GM12878 (cell line): ENCODE measurements around the gene CCDC32. TPM values are rescaled to one million over a fixed set of nuclear protein-coding genes. Genes with fewer than 3 reads are reported as not detected.

Source experiments
- CEBPB ChIP-seq, 2 experiments: fragments of 150-350 bp in 1 of 2; IDR thresholded peaks; 2 replicates each; pipeline ENCODE4 v1.6.1; 2012 to 2014; ENCODE audit warnings: low read depth in 2 of 2, low read length in 2 of 2, borderline replicate concordance in 1 of 2, inconsistent platforms in 1 of 2
- CHD1 ChIP-seq: IDR thresholded peaks from 2 replicates; pipeline ENCODE4 v1.6.1; 2012; ENCODE audit warnings: low read depth, low read length, improper control_type of control experiment
- CREB1 ChIP-seq: IDR thresholded peaks from 2 replicates; pipeline ENCODE4 v1.6.1; 2012; ENCODE audit warnings: low read depth, mild to moderate bottlenecking, inconsistent platforms
- DPF2 ChIP-seq: fragments of 450-650 bp; IDR thresholded peaks from 2 replicates; pipeline ENCODE4 v1.6.1; 2017; ENCODE audit warnings: mild to moderate bottlenecking
- GATAD2B ChIP-seq: fragments of 450-650 bp; conservative IDR thresholded peaks from 2 replicates; pipeline ENCODE4 v1.6.1; 2017; ENCODE audit warnings: low read depth, mild to moderate bottlenecking, moderate library complexity
- HCFC1 ChIP-seq: fragments of 150-350 bp; IDR thresholded peaks from 2 replicates; pipeline ENCODE4 v1.6.1; 2014; ENCODE audit warnings: low read length
- HDAC6 ChIP-seq: fragments of 200-600 bp; sonication (generic); IDR thresholded peaks from one replicate; pipeline ENCODE4 v1.8.0; 2017; ENCODE audit warnings: antibody characterized with exemption; ENCODE audit not compliant: unreplicated experiment
- JUNB ChIP-seq: IDR thresholded peaks from 2 replicates; pipeline ENCODE4 v1.6.1; 2016; ENCODE audit warnings: antibody characterized with exemption, mild to moderate bottlenecking
- MEF2B ChIP-seq: fragments of 450-650 bp; IDR thresholded peaks from 2 replicates; pipeline ENCODE4 v1.6.1; 2018; ENCODE audit warnings: mild to moderate bottlenecking, moderate library complexity; ENCODE audit not compliant: partially characterized antibody, poor library complexity, severe bottlenecking
- NFIC ChIP-seq: IDR thresholded peaks from 2 replicates; pipeline ENCODE4 v1.6.1; 2012; ENCODE audit warnings: low read depth, mild to moderate bottlenecking, inconsistent platforms, low read length, moderate library complexity
- NFYB ChIP-seq: IDR thresholded peaks from 2 replicates; pipeline ENCODE4 v1.6.1; 2011; ENCODE audit warnings: low read depth, mild to moderate bottlenecking, low read length, improper control_type of control experiment, moderate library complexity; ENCODE audit not compliant: insufficient read depth
- RAD51 ChIP-seq: fragments of 450-650 bp; IDR thresholded peaks from 2 replicates; pipeline ENCODE4 v1.6.1; 2016; ENCODE audit warnings: moderate library complexity, mild to moderate bottlenecking, inconsistent platforms
- RFX5 ChIP-seq: IDR thresholded peaks from 2 replicates; pipeline ENCODE4 v1.6.1; 2011; ENCODE audit warnings: low read depth, low read length, improper control_type of control experiment
- SRF ChIP-seq, 2 experiments: IDR thresholded peaks; 2 replicates each; pipeline ENCODE4 v1.6.1; 2011; ENCODE audit warnings: low read depth in 2 of 2, low read length in 2 of 2, mild to moderate bottlenecking in 1 of 2, moderate library complexity in 1 of 2
- TCF12 ChIP-seq: IDR thresholded peaks from 2 replicates; pipeline ENCODE4 v1.6.1; 2011; ENCODE audit warnings: low read depth, mild to moderate bottlenecking, low read length
- WRNIP1 ChIP-seq: IDR thresholded peaks from 2 replicates; pipeline ENCODE4 v1.6.1; 2011; ENCODE audit warnings: low read depth, low read length, improper control_type of control experiment, borderline replicate concordance
- YY1 ChIP-seq: IDR thresholded peaks from 2 replicates; pipeline ENCODE4 v1.6.1; 2011; ENCODE audit warnings: low read depth, mild to moderate bottlenecking, low read length
- ZBED1 ChIP-seq: IDR thresholded peaks from 2 replicates; pipeline ENCODE4 v1.6.1; 2016; ENCODE audit warnings: borderline replicate concordance
- polyA plus RNA-seq, 11 experiments: library from polyadenylated mRNA; depleted of rRNA in 4 of 11; unstranded in 6 of 11; stranded (reverse) in 5 of 11; fragments of >200 nt; fragmentation: Nextera tagmentation in 4 of 11; fragmentation: Illumina TruSeq in 1 of 11; extraction: Ambion mirVana in 4 of 11; extraction: Trizol in 1 of 11; gene quantifications; 1 replicate in 1 of 11; 2 replicates in 10 of 11; pipeline versions ENCODE4 v1.2.1 to v1.2.3, GENCODE V29; 2011 to 2016; ENCODE audit warnings: inconsistent platforms in 2 of 11, missing spikeins in 2 of 11, low read depth in 1 of 11
- total RNA-seq, 4 experiments: library from RNA; depleted of rRNA in 3 of 4; stranded (reverse); fragments of >200 nt in 3 of 4; fragmentation: Illumina TruSeq in 1 of 4; extraction: Trizol in 1 of 4; gene quantifications; 2 replicates each; pipeline versions ENCODE4 v1.2.1 to v1.2.3, GENCODE V29; 2013 to 2021
- TF ChIP-seq, protein P1 (sequence below): IDR thresholded peaks from 2 replicates; pipeline ENCODE4 v1.6.1; 2011; ENCODE audit warnings: borderline replicate concordance, low read depth, mild to moderate bottlenecking, moderate library complexity, mixed read lengths, low read length; ENCODE audit not compliant: insufficient read depth; ENCODE audit errors: extremely low read length
- TF ChIP-seq, protein P2 (sequence below): IDR thresholded peaks from 2 replicates; pipeline ENCODE4 v1.6.1; 2012; ENCODE audit warnings: low read depth, low read length, improper control_type of control experiment
- TF ChIP-seq, protein P3 (sequence below): IDR thresholded peaks from 2 replicates; pipeline ENCODE4 v1.6.1; 2011; ENCODE audit warnings: mild to moderate bottlenecking, low read depth, low read length, moderate library complexity; ENCODE audit not compliant: insufficient replicate concordance
- TF ChIP-seq, protein P4 (sequence below): fragments of 450-650 bp; IDR thresholded peaks from 2 replicates; pipeline ENCODE4 v1.6.1; 2018; ENCODE audit warnings: mild to moderate bottlenecking, low read depth, moderate library complexity; ENCODE audit not compliant: partially characterized antibody
- TF ChIP-seq, protein P5 (sequence below): fragments of 450-650 bp; IDR thresholded peaks from 2 replicates; pipeline ENCODE4 v1.6.1; 2017; ENCODE audit warnings: low read depth, mild to moderate bottlenecking, moderate library complexity

The CCDC32 gene
- total and polyA plus RNA-seq, 10 of the 15 experiments (the other 5 are each of a cell fraction or from before 2014, with no cell fraction given): 30.2 to 74.3 (median 46.5) TPM

DNA sequence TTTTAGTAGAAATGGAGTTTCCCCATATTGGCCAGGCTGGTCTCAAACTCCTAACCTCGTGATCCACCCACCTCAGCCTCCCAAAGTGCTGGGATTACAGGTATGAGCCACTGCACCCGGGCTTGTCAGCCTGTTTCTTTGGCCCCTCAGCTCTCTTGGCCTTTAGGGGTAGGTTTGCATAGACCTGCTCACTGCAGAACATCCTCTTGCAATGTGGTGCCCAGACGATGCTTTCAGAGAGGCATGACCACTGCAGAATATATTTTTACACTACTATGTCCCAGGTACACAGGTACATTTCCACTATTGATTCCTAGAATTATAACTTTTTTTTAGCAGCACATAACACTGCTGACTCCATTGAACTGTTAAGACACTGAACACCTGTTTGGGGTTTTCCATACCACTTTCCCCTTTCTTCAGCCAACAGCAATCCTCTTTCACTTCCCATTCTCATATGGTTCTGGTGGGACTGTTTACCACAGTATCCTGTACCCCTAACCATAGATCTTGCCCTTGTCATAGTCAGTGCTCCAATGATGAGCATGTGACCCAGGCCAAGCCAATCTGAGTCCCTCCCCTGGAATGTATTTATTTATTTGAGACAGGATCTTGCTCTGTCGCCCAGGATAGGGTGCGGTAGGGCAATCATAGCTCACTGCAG, 21.1 kb downstream of the CCDC32 start (continued):
- TF ChIP-seq, protein P1, sequence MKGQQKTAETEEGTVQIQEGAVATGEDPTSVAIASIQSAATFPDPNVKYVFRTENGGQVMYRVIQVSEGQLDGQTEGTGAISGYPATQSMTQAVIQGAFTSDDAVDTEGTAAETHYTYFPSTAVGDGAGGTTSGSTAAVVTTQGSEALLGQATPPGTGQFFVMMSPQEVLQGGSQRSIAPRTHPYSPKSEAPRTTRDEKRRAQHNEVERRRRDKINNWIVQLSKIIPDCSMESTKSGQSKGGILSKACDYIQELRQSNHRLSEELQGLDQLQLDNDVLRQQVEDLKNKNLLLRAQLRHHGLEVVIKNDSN: no peak
- TF ChIP-seq NFYB (peak; percentile 69), YY1 (0 out of 2 replicates have a peak, but pooled peaks have one; percentile 32), NFIC (peak; percentile 97), CEBPB (IDR thresholded peaks at IDR 0.05; ENCODE audit: borderline replicate concordance in 1 of 2, low read depth in 2 of 2, low read length in 2 of 2) (0 out of 4 replicates have a peak, but pooled peaks of 1 of the 2 experiments have one; percentile 70), GATAD2B (peak; percentile 45; the same call in 1 of the 2 replicates), ZBED1 (0 out of 2 replicates have a peak, but pooled peaks have one; percentile 39), CREB1 (no peak), TCF12 (peak; percentile 94), MEF2B (peak; percentile 50), SRF (IDR thresholded peaks at IDR 0.05; ENCODE audit: low read depth in 2 of 2, low read length in 2 of 2) (no peak; a peak in 1 of 4 replicates), WRNIP1 (no peak; the same call in 1 of the 2 replicates), RFX5 (no peak), DPF2 (peak; percentile 85), RAD51 (peak; percentile 88), HCFC1 (no peak), HDAC6 (no peak), CHD1 (no peak), JUNB (no peak)
- TF ChIP-seq, protein P2, sequence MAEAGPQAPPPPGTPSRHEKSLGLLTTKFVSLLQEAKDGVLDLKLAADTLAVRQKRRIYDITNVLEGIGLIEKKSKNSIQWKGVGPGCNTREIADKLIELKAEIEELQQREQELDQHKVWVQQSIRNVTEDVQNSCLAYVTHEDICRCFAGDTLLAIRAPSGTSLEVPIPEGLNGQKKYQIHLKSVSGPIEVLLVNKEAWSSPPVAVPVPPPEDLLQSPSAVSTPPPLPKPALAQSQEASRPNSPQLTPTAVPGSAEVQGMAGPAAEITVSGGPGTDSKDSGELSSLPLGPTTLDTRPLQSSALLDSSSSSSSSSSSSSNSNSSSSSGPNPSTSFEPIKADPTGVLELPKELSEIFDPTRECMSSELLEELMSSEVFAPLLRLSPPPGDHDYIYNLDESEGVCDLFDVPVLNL: no peak
- TF ChIP-seq, protein P3, sequence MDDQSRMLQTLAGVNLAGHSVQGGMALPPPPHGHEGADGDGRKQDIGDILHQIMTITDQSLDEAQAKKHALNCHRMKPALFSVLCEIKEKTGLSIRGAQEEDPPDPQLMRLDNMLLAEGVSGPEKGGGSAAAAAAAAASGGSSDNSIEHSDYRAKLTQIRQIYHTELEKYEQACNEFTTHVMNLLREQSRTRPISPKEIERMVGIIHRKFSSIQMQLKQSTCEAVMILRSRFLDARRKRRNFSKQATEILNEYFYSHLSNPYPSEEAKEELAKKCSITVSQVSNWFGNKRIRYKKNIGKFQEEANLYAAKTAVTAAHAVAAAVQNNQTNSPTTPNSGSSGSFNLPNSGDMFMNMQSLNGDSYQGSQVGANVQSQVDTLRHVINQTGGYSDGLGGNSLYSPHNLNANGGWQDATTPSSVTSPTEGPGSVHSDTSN: peak; percentile 53
- TF ChIP-seq, protein P4, sequence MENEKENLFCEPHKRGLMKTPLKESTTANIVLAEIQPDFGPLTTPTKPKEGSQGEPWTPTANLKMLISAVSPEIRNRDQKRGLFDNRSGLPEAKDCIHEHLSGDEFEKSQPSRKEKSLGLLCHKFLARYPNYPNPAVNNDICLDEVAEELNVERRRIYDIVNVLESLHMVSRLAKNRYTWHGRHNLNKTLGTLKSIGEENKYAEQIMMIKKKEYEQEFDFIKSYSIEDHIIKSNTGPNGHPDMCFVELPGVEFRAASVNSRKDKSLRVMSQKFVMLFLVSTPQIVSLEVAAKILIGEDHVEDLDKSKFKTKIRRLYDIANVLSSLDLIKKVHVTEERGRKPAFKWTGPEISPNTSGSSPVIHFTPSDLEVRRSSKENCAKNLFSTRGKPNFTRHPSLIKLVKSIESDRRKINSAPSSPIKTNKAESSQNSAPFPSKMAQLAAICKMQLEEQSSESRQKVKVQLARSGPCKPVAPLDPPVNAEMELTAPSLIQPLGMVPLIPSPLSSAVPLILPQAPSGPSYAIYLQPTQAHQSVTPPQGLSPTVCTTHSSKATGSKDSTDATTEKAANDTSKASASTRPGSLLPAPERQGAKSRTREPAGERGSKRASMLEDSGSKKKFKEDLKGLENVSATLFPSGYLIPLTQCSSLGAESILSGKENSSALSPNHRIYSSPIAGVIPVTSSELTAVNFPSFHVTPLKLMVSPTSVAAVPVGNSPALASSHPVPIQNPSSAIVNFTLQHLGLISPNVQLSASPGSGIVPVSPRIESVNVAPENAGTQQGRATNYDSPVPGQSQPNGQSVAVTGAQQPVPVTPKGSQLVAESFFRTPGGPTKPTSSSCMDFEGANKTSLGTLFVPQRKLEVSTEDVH: peak; percentile 22
- TF ChIP-seq, protein P5, sequence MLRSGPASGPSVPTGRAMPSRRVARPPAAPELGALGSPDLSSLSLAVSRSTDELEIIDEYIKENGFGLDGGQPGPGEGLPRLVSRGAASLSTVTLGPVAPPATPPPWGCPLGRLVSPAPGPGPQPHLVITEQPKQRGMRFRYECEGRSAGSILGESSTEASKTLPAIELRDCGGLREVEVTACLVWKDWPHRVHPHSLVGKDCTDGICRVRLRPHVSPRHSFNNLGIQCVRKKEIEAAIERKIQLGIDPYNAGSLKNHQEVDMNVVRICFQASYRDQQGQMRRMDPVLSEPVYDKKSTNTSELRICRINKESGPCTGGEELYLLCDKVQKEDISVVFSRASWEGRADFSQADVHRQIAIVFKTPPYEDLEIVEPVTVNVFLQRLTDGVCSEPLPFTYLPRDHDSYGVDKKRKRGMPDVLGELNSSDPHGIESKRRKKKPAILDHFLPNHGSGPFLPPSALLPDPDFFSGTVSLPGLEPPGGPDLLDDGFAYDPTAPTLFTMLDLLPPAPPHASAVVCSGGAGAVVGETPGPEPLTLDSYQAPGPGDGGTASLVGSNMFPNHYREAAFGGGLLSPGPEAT: peak; percentile 99
